GM19025 (cell line): Measurements from ENCODE around the gene DSG4.

Experiments used
- ATAC-seq: cut with Tn5 transposase; IDR thresholded peaks from one replicate; pipeline ENCODE4 v1.9.1; 2021; ENCODE audit warnings: mild to moderate bottlenecking, low read depth, moderate library complexity; ENCODE audit not compliant: unreplicated experiment

Gene DSG4

DNA sequence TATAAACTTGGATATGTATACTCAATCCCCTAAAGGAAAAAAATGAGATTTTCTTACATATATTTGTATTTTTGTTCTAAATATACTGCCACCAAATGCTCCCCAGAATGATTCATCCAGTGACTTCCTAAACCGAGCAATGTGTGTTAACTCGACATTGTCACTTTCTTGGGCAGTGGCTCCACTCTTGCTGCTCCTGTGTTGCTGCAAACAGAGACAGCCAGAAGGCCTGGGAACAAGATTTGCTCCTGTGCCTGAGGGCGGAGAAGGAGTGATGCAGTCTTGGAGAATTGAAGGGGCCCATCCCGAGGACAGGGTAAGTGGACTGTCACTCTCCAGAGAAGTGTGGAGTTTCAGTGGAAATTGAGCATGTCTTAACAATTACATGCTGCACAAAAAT, 32.7 kb downstream of the DSG4 start:
- no peak for ATAC-seq

- no peak for ATAC-seq
Observed at GRCh38 chr18:31410716-31411483, 34.3 kb downstream of the DSG4 start.

- ATAC-seq = no peak
Observed at GRCh38 chr18:31413137-31413536, 36.6 kb downstream of the DSG4 start.

- ATAC-seq = no peak
Observed at GRCh38 chr18:31417850-31418249, 41.3 kb downstream of the DSG4 start.

DNA sequence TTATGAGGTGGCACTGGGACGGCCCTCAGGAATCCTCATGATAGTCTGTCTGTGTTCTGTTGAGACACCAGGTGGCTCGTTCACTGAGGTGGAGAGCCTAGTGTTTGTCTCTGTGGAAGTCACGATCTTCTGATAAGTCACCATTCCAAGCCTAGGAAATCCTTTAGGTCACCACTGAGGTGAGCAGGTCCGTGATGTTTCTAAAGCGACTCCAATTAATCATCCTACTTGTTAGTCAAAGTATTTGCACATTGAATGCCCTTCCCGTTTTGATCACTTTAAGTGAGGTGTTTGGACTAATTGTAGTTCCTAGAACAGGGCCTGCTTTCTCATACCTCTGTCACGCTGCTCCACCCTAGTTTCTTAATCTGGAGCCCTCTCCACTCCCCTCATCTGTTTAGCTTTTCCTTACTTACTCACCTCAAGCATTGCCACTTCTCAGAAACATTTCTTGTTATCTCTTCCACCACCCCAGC, 42.9 kb downstream of the DSG4 start:
- ATAC-seq = no peak

DNA sequence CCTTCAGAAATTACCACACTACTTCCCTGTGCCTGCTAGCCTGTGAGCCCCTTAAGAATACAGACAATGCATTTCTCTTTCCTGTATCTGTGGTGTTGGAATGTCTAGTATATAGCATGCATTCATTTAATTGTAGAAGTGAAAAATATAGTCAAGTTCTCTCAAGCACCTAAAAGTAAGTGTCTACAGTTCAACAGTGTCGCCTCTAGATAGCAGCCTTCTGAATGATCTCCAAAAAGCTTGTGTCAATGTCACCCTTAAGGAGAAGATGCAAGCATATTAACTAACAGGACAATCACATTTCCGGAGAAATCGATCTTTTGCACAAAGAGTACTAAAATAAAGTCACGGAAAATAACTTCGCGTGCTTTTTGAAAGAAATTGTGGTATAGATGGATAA, 43.5 kb downstream of the DSG4 start:
- no peak for ATAC-seq

DNA sequence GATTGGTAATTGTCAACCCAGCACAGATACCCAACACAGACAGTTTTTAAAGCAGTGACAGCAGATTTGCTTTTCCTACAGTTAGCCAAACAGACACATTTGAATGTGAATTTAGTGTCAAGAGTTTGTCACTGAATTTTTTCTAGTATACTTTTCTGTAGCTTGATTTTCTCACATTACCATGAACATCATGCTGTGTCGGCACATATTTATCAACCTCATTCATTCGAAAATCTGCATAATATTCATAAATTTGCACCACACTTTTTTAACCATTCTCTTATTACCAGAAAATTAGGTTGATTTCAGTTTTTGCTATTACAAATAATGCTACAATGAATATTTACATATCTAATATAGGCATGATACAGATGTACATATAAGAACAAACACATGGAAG, 43.9 kb downstream of the DSG4 start:
- no peak for ATAC-seq

DNA sequence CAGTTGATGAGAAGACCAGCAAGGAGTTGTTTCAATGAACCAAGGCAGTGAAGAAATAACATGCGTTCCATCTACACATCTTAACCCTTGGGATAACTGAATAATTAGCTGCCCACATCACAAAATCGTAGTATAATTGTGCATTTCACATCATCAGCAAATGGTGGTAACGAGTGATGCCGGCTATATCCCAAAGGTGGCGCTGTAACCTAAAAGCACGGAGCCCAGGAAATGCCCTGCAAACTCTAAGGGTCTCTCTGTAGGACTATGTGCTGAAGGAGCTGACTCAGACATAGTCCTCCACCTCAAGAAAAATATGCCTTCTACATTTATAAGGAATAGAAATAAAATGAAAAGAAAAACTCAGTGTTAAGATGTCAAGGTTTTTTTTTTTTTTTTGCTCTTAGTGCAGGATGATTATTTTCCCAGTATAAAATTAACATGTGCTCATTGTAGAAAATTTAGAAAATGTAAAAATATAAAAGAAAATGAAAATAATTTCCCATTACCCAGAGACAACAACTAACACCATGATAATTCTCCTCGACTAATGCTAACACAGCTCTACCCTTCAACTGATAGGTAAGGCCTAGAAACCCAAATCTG, 47.9 kb downstream of the DSG4 start:
- ATAC-seq = no peak

DNA sequence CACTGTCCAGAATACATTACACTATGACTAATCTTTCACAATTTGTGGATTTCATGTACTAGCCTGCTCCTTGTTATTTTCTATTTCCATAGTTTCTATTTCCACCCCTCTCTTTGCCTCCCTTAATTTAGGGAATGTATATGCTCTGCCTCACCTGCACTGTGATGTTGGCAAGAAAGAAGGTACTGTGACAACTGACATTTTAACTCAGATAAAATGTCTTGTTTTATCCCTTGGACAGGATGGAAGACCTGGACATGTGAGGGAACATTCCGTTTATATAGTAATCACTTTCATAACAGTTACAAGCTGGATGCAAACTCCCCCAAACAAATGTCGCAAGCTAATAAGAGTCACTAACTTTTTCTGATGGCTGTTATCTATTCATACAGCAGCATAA, 49.4 kb downstream of the DSG4 start:
- ATAC-seq = no peak

DNA sequence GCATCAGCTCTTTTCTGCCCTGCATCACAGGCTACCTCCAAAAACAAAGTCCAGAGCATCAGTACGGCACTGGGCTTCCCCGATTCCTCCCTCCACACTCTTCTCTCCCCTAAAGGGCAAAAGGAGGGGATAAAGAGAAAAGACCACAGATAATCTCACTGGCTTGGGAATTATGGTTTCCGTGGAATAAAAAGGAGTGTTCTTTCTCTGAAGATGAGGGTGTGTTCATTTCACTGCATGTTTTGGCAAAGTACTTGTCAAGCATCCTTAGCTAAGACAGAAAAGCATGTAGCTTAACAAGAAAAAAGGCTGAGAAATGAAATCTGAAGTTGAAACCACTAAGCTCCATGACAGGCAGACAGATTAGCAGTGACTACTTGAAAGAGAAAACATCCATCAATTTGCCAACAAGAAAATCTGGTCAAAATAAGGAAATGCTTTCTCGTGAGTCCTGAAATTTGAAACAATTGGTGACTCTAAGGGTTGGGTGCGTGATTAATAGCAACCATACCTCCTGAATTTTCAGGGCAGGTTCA, 50.4 kb downstream of the DSG4 start:
- ATAC-seq = no peak

- no peak for ATAC-seq
Observed at GRCh38 chr18:31428211-31428610, 51.6 kb downstream of the DSG4 start.

- ATAC-seq = no peak
Observed at GRCh38 chr18:31429623-31430022, 53.0 kb downstream of the DSG4 start.

DNA sequence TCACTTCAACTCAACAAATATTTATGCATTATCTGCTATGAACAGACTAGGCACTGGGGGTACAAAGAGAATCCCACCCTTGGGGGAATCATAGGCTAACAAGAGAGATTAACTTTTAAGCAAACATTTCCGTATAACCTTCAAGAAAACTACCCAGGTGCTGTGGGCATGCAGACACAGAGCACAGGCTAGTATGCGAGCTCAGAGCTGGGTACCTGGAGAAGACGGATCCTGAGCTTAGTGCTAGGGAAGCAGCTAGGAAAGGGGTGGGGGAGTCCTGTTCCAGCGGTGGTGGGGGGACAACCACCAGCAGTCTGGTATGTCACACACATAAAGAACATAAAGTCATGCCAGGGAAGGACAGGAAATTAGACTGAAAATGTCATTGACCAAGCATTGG, 53.5 kb downstream of the DSG4 start:
- no peak for ATAC-seq

DNA sequence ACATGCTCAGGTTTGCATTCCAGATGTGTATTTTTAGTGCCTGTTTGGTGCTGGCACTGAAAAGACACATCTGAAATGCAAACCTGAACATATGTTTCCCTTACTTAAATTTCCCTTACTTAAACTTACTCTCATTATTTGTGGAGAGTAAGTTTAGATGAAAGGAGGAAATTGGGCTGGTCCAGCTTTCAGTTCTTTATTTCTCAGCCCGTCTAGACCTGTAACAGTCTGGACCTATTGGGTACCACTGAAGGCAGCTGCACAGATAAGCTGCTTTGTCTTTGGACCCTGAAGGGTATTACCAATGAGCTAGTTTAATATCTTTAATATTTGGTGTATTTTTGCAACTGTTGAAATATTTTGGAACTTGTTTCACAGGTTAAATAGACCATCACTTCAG, 54.0 kb downstream of the DSG4 start:
- no peak for ATAC-seq

DNA sequence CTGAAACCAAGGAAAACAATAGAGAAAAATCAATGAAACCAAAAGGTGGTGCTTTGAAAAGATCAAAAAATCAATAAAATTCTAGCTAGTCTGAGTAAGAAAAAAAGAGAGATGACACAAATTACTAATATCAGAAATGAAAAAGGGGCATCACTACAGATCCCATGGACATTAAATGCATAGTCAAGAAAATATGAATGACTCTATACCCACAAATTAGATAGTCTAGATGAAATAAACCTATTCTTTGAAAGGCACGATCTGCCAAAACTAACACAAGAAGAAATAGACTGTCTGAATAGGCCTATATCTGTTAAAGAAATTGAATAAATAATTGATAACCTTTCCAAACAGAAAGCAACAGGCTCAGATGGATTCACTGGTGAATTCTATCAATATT, 55.7 kb downstream of the DSG4 start:
- ATAC-seq = no peak

- no peak for ATAC-seq
Observed at GRCh38 chr18:31436825-31437224, 60.2 kb downstream of the DSG4 start.

DNA sequence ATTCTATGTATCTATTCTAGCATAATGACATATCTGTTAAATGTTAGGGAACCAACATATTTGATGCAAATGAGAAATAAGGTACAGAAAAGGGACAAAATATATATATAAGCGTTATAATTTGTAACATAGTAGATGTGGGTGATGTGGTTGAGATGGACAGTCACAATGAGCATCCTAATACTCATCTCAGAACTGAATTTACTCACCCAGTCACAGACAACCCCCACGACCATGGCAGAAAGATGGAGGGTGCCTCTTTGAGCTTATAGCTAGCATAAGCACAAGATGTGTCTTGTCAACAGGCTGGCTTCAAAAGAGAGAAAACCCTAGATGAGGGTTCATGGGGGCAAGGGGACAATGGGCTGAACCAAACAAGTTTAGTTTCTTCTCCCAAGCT, 61.8 kb downstream of the DSG4 start:
- ATAC-seq = no peak

DNA sequence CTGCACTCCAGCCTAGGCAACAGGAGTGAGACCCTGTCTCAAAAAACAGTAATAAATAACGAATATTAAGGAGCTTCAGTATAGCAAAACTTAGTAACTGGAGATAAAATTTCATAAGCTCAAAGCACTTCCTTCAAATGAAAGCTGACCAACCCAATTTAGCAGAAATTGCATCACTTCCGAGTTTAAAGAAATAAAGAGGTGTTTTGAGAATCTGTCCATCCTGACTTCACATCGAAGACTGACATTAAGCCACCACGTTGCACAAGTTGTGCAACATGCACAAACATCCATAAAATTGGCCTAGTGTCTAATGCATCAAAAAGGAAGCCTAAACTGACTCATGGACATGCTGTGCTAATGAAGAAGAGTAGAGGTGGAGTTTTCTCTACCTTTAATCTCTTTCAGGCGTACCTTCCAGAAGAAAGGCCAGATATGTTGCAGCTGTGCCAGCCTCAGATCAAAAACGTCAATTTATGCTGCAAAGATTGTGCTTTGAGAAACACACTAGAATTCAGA, 63.3 kb downstream of the DSG4 start:
- no peak for ATAC-seq

DNA sequence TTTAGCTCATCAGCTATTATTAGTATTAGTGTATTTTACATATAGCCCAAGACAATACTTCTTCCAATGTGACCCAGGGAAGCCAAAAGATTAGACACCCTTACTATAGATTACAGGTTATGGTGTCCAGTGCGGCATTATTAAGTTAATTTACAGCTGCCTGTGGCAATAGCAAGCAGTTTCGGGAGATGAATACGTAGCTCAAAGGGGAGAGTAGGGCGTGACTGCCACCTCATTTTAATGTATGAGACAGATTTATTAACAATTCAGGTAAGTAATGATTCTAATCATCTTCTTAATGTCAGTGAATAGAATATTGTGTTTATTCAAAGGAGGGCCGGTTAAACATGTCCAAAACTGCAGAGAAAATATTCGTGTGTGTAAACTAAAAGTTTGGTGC, 64.2 kb downstream of the DSG4 start:
- ATAC-seq = no peak

DNA sequence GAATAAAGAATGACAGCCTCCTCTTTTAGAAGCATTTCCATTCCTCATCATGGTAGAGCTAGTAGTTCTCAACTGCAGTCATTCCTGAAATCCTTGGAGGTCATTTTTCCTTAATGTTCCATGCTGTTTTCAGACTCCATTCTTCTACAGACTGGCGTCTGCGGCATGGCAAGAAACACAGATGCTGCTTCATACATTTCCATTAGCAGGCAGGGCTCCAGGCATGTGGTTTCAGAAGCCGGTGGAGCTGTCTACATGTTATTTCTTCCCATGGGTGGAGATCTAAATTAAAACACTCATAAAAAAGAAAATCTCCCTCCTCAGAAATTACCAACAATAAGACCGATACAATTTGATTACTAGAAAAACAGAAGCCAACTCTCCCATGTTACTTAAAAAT, 64.9 kb downstream of the DSG4 start:
- ATAC-seq = no peak

GRCh38 chr18:31444142-31444541, 67.6 kb downstream of the DSG4 start:
- no peak for ATAC-seq

GRCh38 chr18:31445908-31446307, 69.3 kb downstream of the DSG4 start:
- no peak for ATAC-seq
